Mesodermal cell (in vitro differentiated cells): ENCODE measurements around the gene TTC33.

Experiments used
- H3K27ac ChIP-seq: 2 replicates; pipeline ENCODE4 v1.7.0; 2013; ENCODE audit warnings: mild to moderate bottlenecking, low read depth, low read length, moderate library complexity; ENCODE audit not compliant: severe bottlenecking
- H3K36me3 ChIP-seq: 2 replicates; pipeline ENCODE4 v1.7.1; 2013; ENCODE audit warnings: mild to moderate bottlenecking, low read length, moderate library complexity; ENCODE audit not compliant: control insufficient read depth, insufficient read depth
- H3K4me1 ChIP-seq: one replicate; pipeline ENCODE4 v1.7.1; 2013; ENCODE audit warnings: mild to moderate bottlenecking, low read length; ENCODE audit not compliant: insufficient read depth, control insufficient read depth, poor library complexity, severe bottlenecking
- H3K4me3 ChIP-seq: 2 replicates; pipeline ENCODE4 v1.7.0; 2013; ENCODE audit warnings: low read length, control low read depth, mild to moderate bottlenecking; ENCODE audit not compliant: insufficient read depth, poor library complexity, severe bottlenecking; ENCODE audit errors: extremely low read depth
- H3K9me3 ChIP-seq: 2 replicates; pipeline ENCODE4 v1.7.1; 2013; ENCODE audit warnings: mild to moderate bottlenecking, low read length, moderate library complexity; ENCODE audit not compliant: control insufficient read depth
- WGBS, 2 experiments: methylation state at CpG; one replicate each; pipeline ENCODE4 v1.1.5; 2013; ENCODE audit warnings: missing lambda C conversion rate in 2 of 2; ENCODE audit not compliant: insufficient coverage in 2 of 2; 5-methylcytosine and 5-hydroxymethylcytosine counted together

The TTC33 gene

GRCh38 chr5:40515476-40515875 is 240.3 kb downstream of the TTC33 start:
- no peaks in the 10 kb centered on the region for H3K9me3 ChIP-seq
- 84 to 100% methylated on average over 1 to 3 of the region's 4 CpGs for WGBS, 2 experiments
- no peak overlapping the region for H3K4me3 ChIP-seq
- H3K36me3 ChIP-seq, result no peaks in the 10 kb centered on the region
- H3K4me1 ChIP-seq, result no peaks in the 10 kb centered on the region
- no peak overlapping the region for H3K27ac ChIP-seq

GRCh38 chr5:40514976-40515375 is 240.8 kb downstream of the TTC33 start:
- no peaks in the 10 kb centered on the region for H3K4me1 ChIP-seq
- no peaks in the 10 kb centered on the region for H3K36me3 ChIP-seq
- H3K9me3 ChIP-seq, result no peaks in the 10 kb centered on the region
- WGBS, 2 experiments, result 86 to 93% methylated on average over 3 to 4 of the region's 5 CpGs
- no peak overlapping the region for H3K27ac ChIP-seq
- no peak overlapping the region for H3K4me3 ChIP-seq

DNA sequence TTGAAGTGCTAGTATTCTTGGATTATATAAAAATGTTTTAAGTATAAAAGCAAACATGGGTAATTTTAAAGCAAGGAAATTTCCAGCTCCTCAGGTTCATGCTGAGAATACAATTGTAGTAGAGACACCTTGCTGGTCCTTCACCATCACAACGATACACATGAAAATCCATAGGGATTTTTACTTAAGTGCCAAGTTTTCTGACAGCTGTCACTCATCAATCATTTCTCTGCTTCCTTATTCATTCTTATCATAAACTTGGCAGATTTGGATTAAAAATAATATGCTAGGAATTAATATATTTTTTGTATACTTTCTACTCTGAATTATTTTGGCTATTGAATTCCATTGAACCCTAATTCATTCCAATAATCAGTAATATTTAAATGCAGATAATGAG is 244.0 kb downstream of the TTC33 start:
- no peaks in the 10 kb centered on the region for H3K4me1 ChIP-seq
- no peak overlapping the region for H3K27ac ChIP-seq
- no peaks in the 10 kb centered on the region for H3K36me3 ChIP-seq
- WGBS, 2 experiments, result 100% methylated on average over 1 of the region's 1 CpG
- H3K9me3 ChIP-seq, result no peaks in the 10 kb centered on the region
- H3K4me3 ChIP-seq, result no peak overlapping the region

DNA sequence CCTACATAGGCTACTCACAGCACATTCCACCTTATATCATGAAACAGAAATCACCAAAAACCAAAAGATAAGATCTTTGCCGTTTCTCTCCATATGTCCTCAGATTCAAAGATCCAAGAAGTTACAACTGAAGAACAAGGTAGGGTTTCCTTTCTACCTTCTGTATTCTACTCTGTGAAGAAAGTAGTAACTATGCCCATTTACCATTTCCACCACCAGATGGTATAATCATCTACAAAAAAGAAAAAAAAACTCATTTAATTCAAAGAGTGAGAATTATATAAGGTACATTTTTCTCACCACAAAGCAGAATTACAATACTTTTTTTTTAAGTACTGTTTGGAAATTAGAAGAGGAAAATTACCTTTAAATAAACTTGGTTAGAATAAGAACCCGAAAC is 248.7 kb downstream of the TTC33 start:
- WGBS, 2 experiments, result 100% methylated on average over 1 of the region's 2 CpGs; no CpG with 5 or more reads in 1 of the 2 experiments
- H3K4me1 ChIP-seq, result no peaks in the 10 kb centered on the region

DNA sequence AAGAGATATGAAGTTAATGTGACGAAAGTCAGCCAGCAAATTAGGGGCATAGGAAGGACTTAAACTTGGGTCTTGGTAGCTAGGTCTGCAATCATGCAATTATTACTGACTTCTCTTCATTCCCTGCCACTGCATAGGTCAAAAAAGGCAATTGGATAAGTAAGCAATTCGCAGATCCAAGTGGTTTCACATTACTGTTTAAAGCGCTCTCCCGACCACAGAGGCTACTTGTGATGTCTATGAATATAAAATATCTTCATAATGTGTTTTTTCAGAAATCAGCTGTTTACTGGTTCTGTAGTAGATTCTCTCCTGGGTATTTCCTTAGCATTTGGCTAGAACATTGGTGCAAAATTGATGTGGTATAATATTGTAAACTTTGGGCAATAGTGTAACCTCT is 250.7 kb downstream of the TTC33 start:
- no peaks in the 10 kb centered on the region for H3K36me3 ChIP-seq
- WGBS, 2 experiments, result 88 to 90% methylated on average over 1 to 2 of the region's 4 CpGs
- H3K4me3 ChIP-seq, result no peak overlapping the region
- no peaks in the 10 kb centered on the region for H3K4me1 ChIP-seq
- H3K27ac ChIP-seq, result no peak overlapping the region
- no peaks in the 10 kb centered on the region for H3K9me3 ChIP-seq

More for the DNA sequence above, 248.7 kb downstream of the TTC33 start:
- no peaks in the 10 kb centered on the region for H3K9me3 ChIP-seq
- H3K4me3 ChIP-seq, result no peak overlapping the region
- H3K27ac ChIP-seq, result no peak overlapping the region
- H3K36me3 ChIP-seq, result no peaks in the 10 kb centered on the region

GRCh38 chr5:40503439-40503838 is 252.3 kb downstream of the TTC33 start:
- no peak overlapping the region for H3K4me3 ChIP-seq
- H3K27ac ChIP-seq, result no peak overlapping the region
- no peaks in the 10 kb centered on the region for H3K4me1 ChIP-seq
- no CpG with 5 or more reads among the region's 2 CpGs for WGBS, 2 experiments
- no peaks in the 10 kb centered on the region for H3K36me3 ChIP-seq
- no peaks in the 10 kb centered on the region for H3K9me3 ChIP-seq

GRCh38 chr5:40502736-40503135 is 253.0 kb downstream of the TTC33 start:
- no peaks in the 10 kb centered on the region for H3K36me3 ChIP-seq
- no peak overlapping the region for H3K27ac ChIP-seq
- WGBS, 2 experiments, result 100% methylated on average over 1 of the region's 3 CpGs; no CpG with 5 or more reads in 1 of the 2 experiments
- H3K4me1 ChIP-seq, result no peaks in the 10 kb centered on the region
- no peaks in the 10 kb centered on the region for H3K9me3 ChIP-seq
- H3K4me3 ChIP-seq, result no peak overlapping the region

DNA sequence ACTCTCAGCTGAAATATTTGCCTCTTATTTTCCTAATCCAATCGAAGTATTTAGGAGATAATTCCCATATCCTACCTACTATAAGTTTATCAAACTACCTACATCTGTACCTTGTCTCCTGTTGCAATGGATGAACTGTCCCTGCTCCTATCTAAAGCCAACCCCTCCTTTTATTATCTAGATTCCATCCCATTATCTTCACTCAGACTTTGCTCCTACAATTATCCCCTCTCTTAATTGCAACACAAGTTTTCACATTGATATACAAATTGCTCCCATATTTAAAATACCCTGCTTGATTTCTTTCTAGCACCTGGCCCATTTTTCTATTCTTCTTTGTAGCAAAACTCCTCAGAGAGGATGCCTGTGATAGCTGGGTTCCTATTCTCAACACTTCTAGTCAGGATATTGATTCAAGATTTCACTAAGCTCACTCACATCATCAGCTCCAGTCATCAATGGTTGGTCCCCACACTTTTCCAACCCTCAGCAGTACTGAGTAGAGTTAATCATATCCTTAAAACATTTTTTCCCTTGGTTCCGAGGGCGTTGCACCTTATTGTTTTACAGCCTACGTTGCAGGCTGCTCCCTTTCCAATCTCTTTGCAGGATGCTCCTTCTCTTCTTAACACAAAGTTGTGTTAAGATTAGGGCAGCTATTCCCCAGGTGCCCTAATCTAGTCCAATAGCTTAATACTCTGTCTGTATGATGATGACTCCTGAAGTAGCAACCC is 253.9 kb downstream of the TTC33 start:
- no peak overlapping the region for H3K27ac ChIP-seq
- H3K4me1 ChIP-seq, result no peaks in the 10 kb centered on the region
- WGBS, 2 experiments, result 74 to 100% methylated on average over 2 to 4 of the region's 4 CpGs
- H3K9me3 ChIP-seq, result no peaks in the 10 kb centered on the region
- no peak overlapping the region for H3K4me3 ChIP-seq
- no peaks in the 10 kb centered on the region for H3K36me3 ChIP-seq

GRCh38 chr5:40499518-40500273 is 256.1 kb downstream of the TTC33 start:
- Histone ChIP-seq H3K4me3 (no peak overlapping the region), H3K4me1 (no peaks in the 10 kb centered on the region), H3K27ac (no peak overlapping the region), H3K36me3 (no peaks in the 10 kb centered on the region), H3K9me3 (no peaks in the 10 kb centered on the region)
- WGBS, 2 experiments, result 88 to 100% methylated on average over 1 of the region's 3 CpGs

DNA sequence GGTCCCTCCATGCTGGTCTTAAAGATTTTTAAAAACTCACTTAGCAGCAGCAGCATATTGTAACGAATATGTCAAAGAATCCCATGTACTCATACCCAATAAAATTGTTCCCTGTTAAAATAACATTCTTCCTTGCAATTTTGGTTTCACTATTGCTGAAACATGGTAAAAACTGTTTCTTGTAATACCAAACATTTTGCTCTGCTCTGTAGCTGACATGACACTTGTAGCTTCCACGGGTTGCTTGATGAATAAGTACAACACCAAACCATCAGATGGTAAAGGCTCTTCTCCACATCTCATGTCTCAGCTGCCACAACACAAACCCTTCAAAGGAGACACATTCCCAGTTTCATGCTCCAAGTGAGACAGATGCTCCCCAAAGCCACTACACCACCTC is 256.8 kb downstream of the TTC33 start:
- Histone ChIP-seq H3K4me1 (no peaks in the 10 kb centered on the region), H3K9me3 (no peaks in the 10 kb centered on the region), H3K4me3 (no peak overlapping the region), H3K36me3 (no peaks in the 10 kb centered on the region), H3K27ac (no peak overlapping the region)
- WGBS, 2 experiments, result 63 to 81% methylated on average over 1 to 2 of the region's 2 CpGs

- Histone ChIP-seq H3K4me1 (no peaks in the 10 kb centered on the region), H3K27ac (no peak overlapping the region), H3K4me3 (no peak overlapping the region), H3K36me3 (no peaks in the 10 kb centered on the region), H3K9me3 (no peaks in the 10 kb centered on the region)
- no CpG with 5 or more reads among the region's 1 CpG for WGBS, 2 experiments
These were observed 258.2 kb downstream of the TTC33 start for GRCh38 chr5:40497573-40497972.
